Skin of body (tissue), 2 donors: ENCODE results near the gene GNA12. TPM values are rescaled to one million over a fixed set of nuclear protein-coding genes. Genes with fewer than 3 reads are reported as not detected.

Source experiments
- DNase-seq: peaks from one replicate; lab custom pipeline; 2025; lab: John Stamatoyannopoulos, UW
- total RNA-seq: library from RNA; depleted of rRNA; stranded (reverse); fragments of >200 nt; gene quantifications from one replicate; pipeline ENCODE4 v1.2.3, GENCODE V29; 2014

Gene GNA12
- total RNA-seq, 1 donor from 2014 or later: 10.8 TPM

DNA sequence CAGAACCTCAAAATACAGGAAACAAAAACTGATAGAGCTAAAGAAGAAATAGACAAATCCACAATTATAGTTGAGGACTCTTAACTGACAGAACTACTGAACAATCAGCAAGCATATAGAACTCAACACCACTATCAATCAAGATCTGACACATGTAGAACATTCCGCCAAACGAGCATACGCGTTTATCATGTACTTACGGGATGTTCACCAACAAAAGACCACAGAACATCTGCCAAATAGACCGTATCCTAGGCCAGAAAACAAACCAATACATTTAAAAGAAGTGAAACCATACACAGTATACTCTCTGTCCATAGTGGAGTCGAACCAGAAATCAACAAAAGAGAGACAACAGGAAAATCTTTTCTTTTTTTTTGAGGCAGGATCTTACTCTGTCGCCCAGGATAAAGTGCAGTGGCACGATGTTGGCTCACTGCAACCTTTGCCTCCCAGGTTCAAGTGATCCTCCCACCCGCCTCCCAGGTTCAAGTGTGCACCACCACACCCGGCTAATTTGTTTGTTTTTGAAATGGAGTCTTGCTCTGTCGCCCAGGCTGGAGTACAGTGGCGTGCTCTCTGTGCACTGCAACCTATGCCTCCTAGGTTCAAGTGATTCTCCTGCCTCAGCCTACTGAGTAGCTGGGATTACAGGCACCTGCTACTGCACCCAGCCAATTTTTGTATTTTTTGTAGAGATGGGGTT lies 5.1 kb downstream of the GNA12 start:
- no peak for DNase-seq

- no peak for DNase-seq
These were observed 5.7 kb downstream of the GNA12 start for GRCh38 chr7:2838451-2838850.

DNA sequence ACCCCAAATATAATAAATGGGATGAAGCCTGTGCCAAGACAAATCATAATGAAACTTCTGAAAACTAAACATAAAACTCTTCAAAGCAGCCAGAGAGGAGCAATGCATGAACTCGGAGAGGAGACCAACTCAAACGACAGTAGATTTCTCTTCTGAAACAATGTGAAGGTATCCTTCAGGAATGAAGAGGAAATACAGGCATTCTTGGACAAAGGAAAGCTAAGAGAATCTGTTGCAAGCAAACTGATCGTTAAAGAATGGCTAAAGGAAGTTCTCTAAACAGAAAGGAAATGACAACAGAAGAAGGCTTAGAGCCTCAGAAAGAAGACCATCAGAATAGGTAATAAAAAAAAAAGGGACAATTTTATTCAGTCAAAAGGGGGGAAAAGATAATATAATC lies 6.6 kb downstream of the GNA12 start:
- DNase-seq: no peak

DNA sequence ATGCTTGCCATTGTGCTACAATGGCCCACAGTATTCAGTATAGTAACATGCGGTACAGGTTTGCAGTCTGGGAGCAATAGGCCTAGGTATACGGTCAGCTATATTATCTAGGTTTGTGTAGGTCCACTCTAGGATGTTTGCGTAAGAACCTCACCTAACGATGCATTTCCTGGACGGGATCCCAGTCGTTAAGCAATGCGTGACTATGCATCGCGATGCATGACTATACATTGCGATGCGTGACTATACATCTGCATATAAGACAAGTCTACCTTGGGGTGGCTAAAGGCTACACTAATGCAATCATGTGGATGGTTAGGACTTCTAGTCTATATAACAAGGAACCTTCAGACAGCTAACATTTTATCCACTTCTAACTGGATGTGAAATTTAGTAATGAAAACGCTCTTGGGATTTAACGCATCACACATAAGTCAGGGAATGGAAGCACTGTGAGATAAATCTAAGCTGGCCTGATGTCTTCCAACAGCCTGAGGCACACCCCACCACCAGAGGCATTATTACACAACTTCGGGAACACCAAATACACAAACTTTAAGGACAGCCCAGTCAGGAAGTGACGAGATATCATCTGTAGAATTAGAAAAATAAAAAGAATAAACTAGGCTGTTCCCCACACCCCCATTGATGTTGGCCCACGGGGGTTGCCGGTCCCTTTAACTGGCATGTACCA lies 9.2 kb downstream of the GNA12 start:
- no peak for DNase-seq

GRCh38 chr7:2833083-2833910 lies 10.8 kb downstream of the GNA12 start:
- no peak for DNase-seq

GRCh38 chr7:2832461-2832860 lies 11.6 kb downstream of the GNA12 start:
- no peak for DNase-seq

DNA sequence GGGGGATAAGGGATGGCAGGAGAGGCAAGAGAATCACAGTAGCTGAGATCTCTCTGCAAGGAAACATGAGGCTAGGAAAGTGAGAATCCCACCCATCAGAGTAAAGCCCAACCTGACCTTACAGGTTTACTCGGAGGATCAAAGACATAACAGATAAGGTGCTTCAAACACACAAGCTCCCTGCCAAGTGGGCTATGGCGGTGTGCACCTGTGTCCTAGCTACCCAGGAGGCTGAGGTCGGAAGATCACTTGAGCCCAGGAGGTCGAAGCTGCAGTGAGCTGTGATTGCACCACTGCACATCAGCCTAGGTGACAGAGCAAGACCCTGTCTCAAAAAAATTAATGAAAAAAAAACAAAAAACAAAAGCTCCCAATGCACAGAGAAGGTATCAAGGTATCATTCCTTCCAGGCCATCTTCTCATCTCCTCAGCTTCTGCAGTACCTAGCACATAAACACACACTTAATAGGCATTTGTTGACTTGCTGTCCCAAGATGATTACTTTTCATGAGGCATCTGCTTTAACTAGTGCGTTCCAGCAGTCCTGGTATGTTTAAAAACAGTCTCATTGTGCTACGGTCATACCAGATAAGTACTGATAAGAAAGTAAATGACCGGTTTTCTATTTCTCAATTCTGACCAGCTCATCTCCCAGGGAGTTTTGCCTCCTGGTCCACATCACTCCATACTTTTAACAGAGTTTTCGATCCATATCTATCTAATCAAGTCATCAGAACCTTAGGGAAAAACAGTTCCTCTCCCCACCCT lies 13.3 kb downstream of the GNA12 start:
- DNase-seq: no peak

DNA sequence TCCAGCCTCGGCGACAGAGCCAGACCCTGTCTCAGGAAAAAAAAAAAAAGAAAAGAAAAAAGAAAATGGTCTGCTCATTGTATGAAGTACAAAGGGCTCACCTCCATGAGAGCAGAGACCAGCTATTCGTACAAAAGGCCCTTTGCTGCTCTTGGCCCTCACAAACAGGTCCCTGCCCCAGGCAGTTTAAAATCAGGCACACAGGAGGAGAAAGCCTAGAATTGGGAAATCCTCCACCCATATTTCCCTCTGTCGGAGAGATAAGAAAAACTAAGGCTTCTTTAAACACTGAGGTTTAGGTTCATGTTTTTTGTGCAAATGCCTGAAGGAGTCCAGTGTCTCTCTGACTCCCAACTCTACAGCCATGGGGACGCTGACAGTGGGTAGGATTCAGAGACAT lies 15.1 kb downstream of the GNA12 start:
- DNase-seq: no peak

DNA sequence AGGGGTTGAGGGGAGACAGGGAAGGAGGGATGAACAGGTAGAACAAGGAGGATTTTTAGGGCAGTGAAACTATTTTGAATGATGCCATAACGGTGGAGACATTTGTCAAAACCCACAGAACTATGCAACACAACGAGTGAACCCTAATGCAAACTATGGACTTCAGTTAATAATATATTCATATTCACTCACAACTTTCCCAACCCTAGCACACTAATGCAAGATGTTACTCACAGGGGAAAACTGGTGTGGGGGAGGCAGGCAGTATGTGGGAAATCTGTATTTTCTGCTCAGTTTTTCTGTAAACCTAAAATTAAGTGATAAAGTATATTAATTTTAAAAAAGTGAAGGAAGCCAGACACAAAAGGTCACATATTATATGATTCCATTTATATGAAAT lies 17.3 kb downstream of the GNA12 start:
- DNase-seq: no peak

DNA sequence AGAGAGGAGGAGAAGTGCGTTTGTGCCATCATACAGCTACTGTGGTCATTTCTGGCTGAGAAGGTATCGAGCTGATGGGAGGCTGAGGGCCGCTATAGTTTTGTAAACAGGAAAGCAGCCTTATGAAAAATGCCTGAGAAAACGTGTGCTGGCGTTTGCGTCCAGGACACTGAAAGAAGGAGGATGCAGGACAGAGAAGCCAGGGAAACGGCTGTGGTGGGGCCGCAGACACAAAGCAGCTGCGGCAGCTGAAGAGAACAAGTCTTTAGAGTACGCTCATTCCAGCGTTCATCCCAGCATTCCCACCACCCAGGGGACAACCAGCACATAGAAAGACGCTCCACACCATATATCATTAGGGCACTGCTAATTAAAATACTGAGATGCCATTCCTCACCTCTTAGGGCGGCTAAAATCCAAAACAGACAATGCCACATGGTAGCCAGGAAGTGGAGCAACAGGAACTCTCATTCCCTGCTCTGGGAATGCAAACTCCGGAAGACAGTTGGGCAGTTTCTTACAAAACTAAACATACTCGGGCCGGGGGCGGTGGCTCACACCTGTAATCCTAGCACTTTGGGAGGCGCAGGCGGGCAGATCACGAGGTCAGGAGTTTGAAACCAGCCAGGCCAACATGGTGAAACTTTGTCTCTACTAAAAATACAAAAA lies 18.4 kb downstream of the GNA12 start:
- DNase-seq: no peak

DNA sequence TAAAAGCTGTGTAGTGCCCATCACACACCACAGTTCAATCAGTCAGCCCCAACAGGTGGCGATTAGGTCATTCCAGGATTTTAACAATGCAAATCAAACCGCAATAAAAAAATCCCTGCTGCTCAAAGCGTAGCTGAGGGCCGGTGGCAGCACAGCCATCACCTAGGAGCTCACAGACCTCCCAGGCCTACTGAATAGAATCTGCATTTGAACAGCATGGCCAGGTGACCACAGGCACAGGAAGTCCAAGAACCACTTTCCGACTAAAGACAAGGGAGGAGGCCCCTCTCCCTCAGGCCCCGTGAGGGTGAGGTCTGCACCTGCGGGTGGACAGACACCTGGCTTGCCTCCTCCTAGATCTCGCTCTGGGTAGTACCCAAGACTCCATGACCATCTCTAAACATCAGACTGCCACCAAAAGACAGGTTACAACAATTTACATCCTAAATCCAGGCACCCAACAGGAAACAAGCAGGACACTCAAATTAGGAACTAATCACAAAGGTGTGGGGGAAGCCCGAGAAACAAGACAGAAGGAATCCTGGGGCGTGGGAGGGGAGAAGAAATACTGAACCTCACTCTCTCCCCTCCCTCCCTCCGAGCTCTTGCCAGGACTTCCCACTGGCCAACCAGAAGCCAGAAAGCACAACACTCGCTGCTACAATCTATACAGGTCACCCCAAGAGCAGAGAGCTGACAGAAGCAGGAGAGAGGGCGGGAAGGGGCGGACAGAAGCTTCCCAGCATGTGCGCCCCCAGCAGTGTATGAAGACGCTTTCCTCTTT lies 19.2 kb downstream of the GNA12 start:
- no peak for DNase-seq

DNA sequence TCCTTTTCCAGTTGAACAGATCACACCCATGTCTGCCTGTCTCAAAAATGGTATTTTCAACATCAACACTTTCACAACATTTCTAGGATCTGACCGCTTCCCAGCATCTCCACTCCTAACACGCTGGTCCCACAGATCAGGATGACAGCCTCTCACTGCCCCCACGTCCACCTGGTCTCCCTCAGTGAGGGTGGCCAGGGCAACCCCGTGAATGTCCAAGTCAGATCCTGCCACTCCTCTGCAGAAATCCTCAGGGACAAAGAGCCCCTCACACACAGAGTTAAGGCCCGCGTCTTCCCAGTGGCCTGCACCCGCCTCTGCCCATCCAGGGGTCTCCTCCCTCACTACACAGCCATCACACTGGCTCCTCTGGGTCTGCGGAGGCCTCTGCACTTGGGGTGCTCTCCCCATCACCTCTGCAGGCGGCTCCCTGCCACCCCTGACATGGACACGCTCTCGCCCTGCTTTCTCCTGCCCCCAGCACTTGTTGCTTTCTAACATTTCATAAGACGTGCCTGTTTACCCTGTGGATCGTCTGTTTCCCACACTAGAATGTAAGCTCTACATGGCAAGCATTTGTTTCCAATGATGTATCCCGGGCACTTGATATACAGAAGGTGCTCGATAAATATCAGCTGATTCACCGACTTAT lies 20.0 kb downstream of the GNA12 start:
- no peak for DNase-seq

DNA sequence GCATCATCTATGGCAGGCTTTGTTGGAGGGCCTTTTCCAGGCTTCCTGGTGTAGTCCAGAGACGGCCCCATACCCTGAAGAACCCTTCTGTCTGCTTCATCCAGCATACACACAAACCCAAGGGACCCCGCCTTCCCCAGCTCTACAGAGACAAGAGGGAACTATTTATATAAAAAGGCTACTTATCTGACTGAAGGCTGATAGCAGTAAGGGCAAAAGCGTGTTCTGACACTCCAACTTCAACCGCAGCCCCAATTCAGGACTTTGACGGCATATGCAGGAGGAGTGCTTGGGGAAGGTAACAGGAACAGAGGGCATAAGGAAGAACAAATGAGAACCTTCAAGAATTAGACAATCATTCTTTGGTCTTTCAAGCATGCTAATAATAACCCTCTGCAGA lies 21.0 kb downstream of the GNA12 start:
- no peak for DNase-seq

DNA sequence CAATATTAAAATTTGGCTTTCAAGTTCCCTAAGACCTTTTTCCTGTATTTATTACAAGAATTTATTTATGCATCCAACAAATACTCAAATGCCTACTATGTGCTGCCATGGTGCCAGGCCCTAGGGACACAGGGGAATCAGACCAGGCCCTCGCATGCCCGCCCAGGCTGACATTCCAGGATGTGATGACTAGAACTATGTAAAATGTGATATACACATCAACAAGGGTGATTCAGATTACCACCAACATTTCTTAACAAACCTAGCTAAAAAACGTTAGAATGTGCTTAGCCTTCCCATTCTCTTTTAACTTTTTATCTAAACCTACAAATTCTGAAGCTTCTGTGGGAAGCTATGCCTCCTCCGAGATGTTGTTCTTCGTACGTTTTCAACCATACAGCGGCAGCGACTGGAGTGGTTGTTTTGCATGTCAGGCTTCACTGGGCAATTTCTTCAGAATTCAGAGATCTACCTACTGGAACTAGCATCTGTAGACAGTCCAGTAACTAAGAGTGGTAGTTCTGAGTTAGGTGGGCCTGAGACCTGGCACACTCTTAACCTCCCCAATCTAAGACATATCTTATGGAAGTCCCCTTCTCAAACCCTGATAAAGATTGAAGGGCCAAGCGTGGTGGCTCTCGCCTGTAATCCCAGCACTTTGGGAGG lies 22.1 kb downstream of the GNA12 start:
- no peak for DNase-seq

DNA sequence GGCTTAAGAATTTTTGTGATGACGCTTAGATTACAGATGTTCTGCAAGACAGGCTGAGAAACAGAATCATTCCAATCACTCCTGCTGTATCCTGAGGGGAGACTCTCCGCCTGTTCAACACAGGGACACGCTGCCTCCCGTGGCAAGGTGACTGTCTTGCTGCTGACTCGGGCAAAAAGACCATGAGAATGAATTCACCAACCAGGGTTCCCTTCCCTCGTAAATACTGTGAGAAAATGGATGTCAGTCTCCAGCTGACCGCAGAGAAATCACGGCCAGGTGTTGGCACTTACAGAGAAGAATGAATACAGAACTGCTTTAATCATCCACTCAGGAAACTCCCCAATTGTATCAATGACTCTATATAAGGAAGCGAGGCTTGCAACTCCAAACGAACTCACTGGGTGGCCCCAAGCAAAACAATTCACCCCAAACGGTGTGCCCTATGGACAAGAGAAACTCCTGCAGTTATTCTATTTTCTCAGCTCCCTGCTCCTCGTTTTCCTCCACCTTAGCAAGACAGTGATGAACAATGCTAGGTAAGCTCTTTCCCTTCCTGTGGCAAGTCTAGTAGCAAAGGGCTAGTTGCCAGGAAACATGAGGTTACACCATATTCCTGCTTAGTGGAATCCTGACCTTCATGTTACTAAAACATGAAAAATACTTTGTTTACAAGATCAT lies 22.8 kb downstream of the GNA12 start:
- no peak for DNase-seq

DNA sequence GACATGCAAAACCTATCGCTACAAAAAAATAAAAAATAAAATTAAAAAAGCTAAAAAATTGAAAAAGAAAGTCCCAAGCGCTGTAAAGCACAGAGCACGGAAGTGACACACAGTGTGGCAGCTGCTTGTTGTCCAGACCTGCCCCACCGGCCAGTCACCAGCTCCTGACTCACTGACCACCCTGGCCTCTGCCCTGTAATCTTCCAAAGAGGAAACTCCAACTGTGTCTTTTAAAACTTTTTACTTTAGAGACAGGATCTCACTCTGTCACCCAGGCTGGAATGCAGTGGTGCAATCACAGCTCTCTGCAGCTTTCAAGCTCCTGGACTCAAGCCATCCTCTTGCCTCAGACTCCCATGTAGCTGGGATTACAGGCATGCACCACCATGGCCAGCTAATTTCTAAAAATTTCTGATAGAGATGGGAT lies 23.6 kb downstream of the GNA12 start:
- no peak for DNase-seq

DNA sequence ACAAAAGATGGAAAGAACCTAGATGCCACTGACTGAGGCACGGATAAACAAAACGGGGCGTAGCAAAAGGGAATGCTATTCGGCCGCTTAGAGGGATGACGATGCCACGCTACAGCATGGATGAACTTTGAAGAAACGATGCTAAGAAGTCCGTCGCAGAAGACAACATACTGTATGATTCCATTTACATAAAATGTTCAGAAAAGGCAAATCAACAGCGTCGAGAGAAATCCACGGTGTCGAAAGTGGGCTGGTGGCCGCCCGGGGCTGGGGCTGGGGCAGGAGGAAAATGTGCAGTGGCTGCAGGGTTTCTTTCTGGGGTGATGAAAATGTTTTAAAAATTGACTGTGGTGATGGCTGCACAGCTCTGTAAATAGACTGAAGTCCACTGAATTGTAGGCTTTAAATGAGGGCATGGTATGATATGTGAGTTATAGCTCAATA lies 24.1 kb downstream of the GNA12 start:
- DNase-seq: no peak

GRCh38 chr7:2819161-2819953 lies 24.8 kb downstream of the GNA12 start:
- no peak for DNase-seq
